Endodermal cell (in vitro differentiated cells): ENCODE measurements around the gene PPL. TPM values are rescaled to one million over a fixed set of nuclear protein-coding genes. Genes with fewer than 3 reads are reported as not detected.

Experiments
- DNase-seq: peaks from one replicate; pipeline ENCODE4 v3.0.0-alpha.2; 2017
- H3K27ac ChIP-seq: 2 replicates; pipeline ENCODE4 v1.5.1; 2013; ENCODE audit warnings: mild to moderate bottlenecking, low read depth, low read length, moderate library complexity
- H3K27me3 ChIP-seq: 2 replicates; pipeline ENCODE4 v1.6.1; 2013; ENCODE audit warnings: mild to moderate bottlenecking, low read length, moderate library complexity; ENCODE audit not compliant: insufficient read depth, control insufficient read depth, poor library complexity, severe bottlenecking
- H3K36me3 ChIP-seq: 2 replicates; pipeline ENCODE4 v1.7.0; 2013; ENCODE audit warnings: mild to moderate bottlenecking, low read length, moderate library complexity; ENCODE audit not compliant: control insufficient read depth, insufficient read depth
- H3K4me1 ChIP-seq: one replicate; pipeline ENCODE4 v1.7.0; 2013; ENCODE audit warnings: low read length; ENCODE audit not compliant: control insufficient read depth, insufficient read depth
- H3K4me3 ChIP-seq: 2 replicates; pipeline ENCODE4 v1.5.1; 2013; ENCODE audit warnings: mild to moderate bottlenecking, low read length, moderate library complexity
- H3K9ac ChIP-seq: 2 replicates; pipeline ENCODE4 v1.6.1; 2013; ENCODE audit warnings: mild to moderate bottlenecking, low read length, moderate library complexity; ENCODE audit not compliant: poor library complexity, severe bottlenecking; ENCODE audit errors: extremely low read depth
- H3K9me3 ChIP-seq: 2 replicates; pipeline ENCODE4 v1.6.1; 2013; ENCODE audit warnings: mild to moderate bottlenecking, low read length, moderate library complexity; ENCODE audit not compliant: control insufficient read depth
- H3K27ac Mint-ChIP-seq: 2 replicates; pipeline ENCODE4 v1.8.0; 2020; ENCODE audit warnings: mixed read lengths
- H3K27me3 Mint-ChIP-seq: 2 replicates; pipeline ENCODE4 v1.8.0; 2021; ENCODE audit warnings: mild to moderate bottlenecking, mixed read lengths; ENCODE audit not compliant: insufficient read depth
- H3K36me3 Mint-ChIP-seq: 2 replicates; pipeline ENCODE4 v1.8.0; 2020; ENCODE audit warnings: low read depth, mixed read lengths
- H3K4me1 Mint-ChIP-seq: 2 replicates; pipeline ENCODE4 v1.8.0; 2020; ENCODE audit warnings: mixed read lengths
- H3K4me3 Mint-ChIP-seq: 2 replicates; pipeline ENCODE4 v1.8.0; 2020; ENCODE audit warnings: mild to moderate bottlenecking, moderate library complexity, mixed read lengths
- H3K9me3 Mint-ChIP-seq: 2 replicates; pipeline ENCODE4 v1.8.0; 2020; ENCODE audit warnings: mild to moderate bottlenecking, mixed read lengths
- CTCF ChIP-seq: fragments of 200-600 bp; sonication (generic); conservative IDR thresholded peaks from 2 replicates; pipeline ENCODE4 v1.5.0; 2021; ENCODE audit warnings: antibody characterized with exemption, mild to moderate bottlenecking
- WGBS, 2 experiments: methylation state at CpG; one replicate each; pipeline versions ENCODE4 v1.1.5 to v1.1.7; 2013; ENCODE audit warnings: missing lambda C conversion rate in 2 of 2, mixed read lengths in 1 of 2; ENCODE audit not compliant: insufficient coverage in 1 of 2, insufficient read length in 1 of 2; 5-methylcytosine and 5-hydroxymethylcytosine counted together
- total RNA-seq, 2 donors: library from RNA; stranded (reverse); fragmentation: NEBNext Ultra II Directional in 1 of 2; extraction: Animal tissue kit (Norgen Biotek cat#: 25700) in 1 of 2; gene quantifications; 2 replicates in 1 of 2; 3 replicates in 1 of 2; pipeline ENCODE4 v1.2.1, GENCODE V29; 2021

Gene PPL
- total RNA-seq, 2 donors from 2014 or later: 37.8 to 48.5 TPM

- no peak for TF ChIP-seq CTCF
- Histone ChIP-seq H3K4me1 (no peaks in the 10 kb centered on the region), H3K27me3 (no peaks in the 10 kb centered on the region), H3K9me3 (peaks cover 4% of the 10 kb centered on the region), H3K9ac (no peak overlapping the region), H3K36me3 (peaks cover 3% of the 10 kb centered on the region), H3K27ac (no peak overlapping the region), H3K4me3 (no peak overlapping the region)
- Mint-ChIP-seq H3K4me3 (no peak overlapping the region), H3K27me3 (no peaks in the 10 kb centered on the region), H3K27ac (no peak overlapping the region), H3K36me3 (peaks cover 62% of the 10 kb centered on the region), H3K9me3 (peaks cover 8% of the 10 kb centered on the region), H3K4me1 (no peaks in the 10 kb centered on the region)
- DNase-seq: peak; percentile 70
- WGBS, 2 experiments: 93 to 95% methylated on average over 8 to 22 of the region's 22 CpGs
Observed at GRCh38 chr16:4894276-4895150, 42.4 kb downstream of the PPL start.

GRCh38 chr16:4893103-4893862 is 43.7 kb downstream of the PPL start:
- H3K9me3 ChIP-seq: no peaks in the 10 kb centered on the region
- Mint-ChIP-seq H3K9me3 (peaks cover 1% of the 10 kb centered on the region), H3K4me1 (no peaks in the 10 kb centered on the region), H3K4me3 (no peak overlapping the region), H3K27me3 (no peaks in the 10 kb centered on the region), H3K36me3 (peaks cover 60% of the 10 kb centered on the region), H3K27ac (no peak overlapping the region)
- H3K27me3 ChIP-seq: no peaks in the 10 kb centered on the region
- H3K9ac ChIP-seq: no peak overlapping the region
- peaks cover 8% of the 10 kb centered on the region for H3K36me3 ChIP-seq
- no peak for TF ChIP-seq CTCF
- no peaks in the 10 kb centered on the region for H3K4me1 ChIP-seq
- no peak for DNase-seq
- no peak overlapping the region for H3K4me3 ChIP-seq
- H3K27ac ChIP-seq: no peak overlapping the region
- 92 to 93% methylated on average over 4 to 26 of the region's 26 CpGs for WGBS, 2 experiments

GRCh38 chr16:4892361-4893102 is 44.4 kb downstream of the PPL start:
- H3K27me3 Mint-ChIP-seq: no peaks in the 10 kb centered on the region
- no peak for DNase-seq
- no peak overlapping the region for H3K9ac ChIP-seq
- H3K27ac Mint-ChIP-seq: no peak overlapping the region
- TF ChIP-seq CTCF: no peak
- no peaks in the 10 kb centered on the region for H3K9me3 Mint-ChIP-seq
- no peaks in the 10 kb centered on the region for H3K4me1 ChIP-seq
- peaks cover 14% of the 10 kb centered on the region for H3K36me3 ChIP-seq
- peaks cover 61% of the 10 kb centered on the region for H3K36me3 Mint-ChIP-seq
- WGBS, 2 experiments: 84 to 88% methylated on average over 14 to 23 of the region's 23 CpGs
- H3K27ac ChIP-seq: no peak overlapping the region
- H3K27me3 ChIP-seq: no peaks in the 10 kb centered on the region
- no peaks in the 10 kb centered on the region for H3K4me1 Mint-ChIP-seq
- H3K9me3 ChIP-seq: no peaks in the 10 kb centered on the region
- no peak overlapping the region for H3K4me3 ChIP-seq
- no peak overlapping the region for H3K4me3 Mint-ChIP-seq
